ENCODE data around the gene TEC. TPM values are rescaled to one million over a fixed set of nuclear protein-coding genes. Genes with fewer than 3 reads are reported as not detected.

The TEC gene
- total RNA-seq, 1 donor from 2014 or later, result 0.21 TPM

- peaks cover 4% of the 10 kb centered on the region for H3K4me1 Mint-ChIP-seq
- no peaks in the 10 kb centered on the region for H3K9me3 Mint-ChIP-seq
- H3K27me3 Mint-ChIP-seq (ENCODE audit: low read depth), result peaks cover 3% of the 10 kb centered on the region
- H3K36me3 Mint-ChIP-seq (ENCODE audit: low read depth), result no peaks in the 10 kb centered on the region
- no peak for TF ChIP-seq CTCF (conservative IDR thresholded peaks at IDR 0.05)
- no peak overlapping the region for H3K4me3 Mint-ChIP-seq
- no peak for DNase-seq (ENCODE audit: low read depth, low spot score)
- H3K27ac Mint-ChIP-seq (ENCODE audit: unreplicated experiment), result no peak overlapping the region
These were observed 146.9 kb downstream of the TEC start for GRCh38 chr4:48122756-48123155.

- H3K27me3 Mint-ChIP-seq (ENCODE audit: low read depth), result peaks cover 3% of the 10 kb centered on the region
- DNase-seq (ENCODE audit: low read depth, low spot score), result no peak
- TF ChIP-seq CTCF (conservative IDR thresholded peaks at IDR 0.05), result no peak
- no peaks in the 10 kb centered on the region for H3K4me1 Mint-ChIP-seq
- no peak overlapping the region for H3K4me3 Mint-ChIP-seq
- no peak overlapping the region for H3K27ac Mint-ChIP-seq (ENCODE audit: unreplicated experiment)
- no peaks in the 10 kb centered on the region for H3K36me3 Mint-ChIP-seq (ENCODE audit: low read depth)
- H3K9me3 Mint-ChIP-seq, result no peaks in the 10 kb centered on the region
These were observed 148.5 kb downstream of the TEC start for GRCh38 chr4:48121180-48121579.

DNA sequence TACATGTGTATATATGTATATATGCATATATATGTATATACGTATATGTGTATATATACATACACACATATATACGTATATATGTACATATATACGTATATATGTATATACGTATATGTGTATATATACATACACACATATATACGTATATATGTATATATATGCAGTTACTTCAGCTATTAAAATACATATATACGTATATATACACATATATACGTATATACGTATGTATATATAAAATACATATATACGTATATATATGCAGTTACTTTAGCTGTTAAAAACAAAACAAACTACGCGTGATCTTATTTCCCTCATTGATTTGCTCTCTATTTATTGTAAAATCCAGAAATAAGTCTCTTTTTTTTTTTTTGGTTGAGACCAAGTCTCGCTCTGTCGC, 149.5 kb downstream of the TEC start:
- Mint-ChIP-seq H3K9me3 (no peaks in the 10 kb centered on the region), H3K4me1 (no peaks in the 10 kb centered on the region), H3K36me3 (ENCODE audit: low read depth) (no peaks in the 10 kb centered on the region), H3K4me3 (no peak overlapping the region), H3K27me3 (ENCODE audit: low read depth) (peaks cover 3% of the 10 kb centered on the region), H3K27ac (ENCODE audit: unreplicated experiment) (no peak overlapping the region)
- TF ChIP-seq CTCF (conservative IDR thresholded peaks at IDR 0.05), result no peak
- DNase-seq (ENCODE audit: low read depth, low spot score), result no peak

- Mint-ChIP-seq H3K27ac (ENCODE audit: unreplicated experiment) (no peak overlapping the region), H3K4me1 (no peaks in the 10 kb centered on the region), H3K9me3 (no peaks in the 10 kb centered on the region), H3K36me3 (ENCODE audit: low read depth) (no peaks in the 10 kb centered on the region), H3K4me3 (no peak overlapping the region), H3K27me3 (ENCODE audit: low read depth) (peaks cover 3% of the 10 kb centered on the region)
- TF ChIP-seq CTCF (conservative IDR thresholded peaks at IDR 0.05), result no peak
- DNase-seq (ENCODE audit: low read depth, low spot score), result no peak
These were observed 150.0 kb downstream of the TEC start for GRCh38 chr4:48119646-48120045.

DNA sequence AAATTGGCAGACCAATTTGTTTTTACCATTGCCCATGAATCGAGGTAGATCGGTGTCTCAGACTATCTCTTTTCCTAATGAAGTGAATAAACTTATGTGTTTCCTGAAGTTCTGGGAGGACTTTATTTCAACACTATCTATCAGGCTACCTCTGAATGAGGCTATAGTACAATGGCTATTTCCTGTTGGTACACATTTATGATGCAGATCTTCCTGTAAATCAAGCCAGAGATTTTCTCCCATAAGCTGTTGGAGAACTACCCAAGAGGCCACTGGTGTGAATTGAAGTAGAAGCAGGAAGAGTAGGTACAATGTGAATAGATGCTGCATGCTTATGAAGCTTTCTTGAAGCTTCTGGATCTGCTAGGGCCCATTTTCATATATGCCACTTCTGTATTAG, 151.6 kb downstream of the TEC start:
- no peak overlapping the region for H3K4me3 Mint-ChIP-seq
- no peak for DNase-seq (ENCODE audit: low read depth, low spot score)
- H3K36me3 Mint-ChIP-seq (ENCODE audit: low read depth), result no peaks in the 10 kb centered on the region
- no peaks in the 10 kb centered on the region for H3K4me1 Mint-ChIP-seq
- no peak overlapping the region for H3K27ac Mint-ChIP-seq (ENCODE audit: unreplicated experiment)
- H3K27me3 Mint-ChIP-seq (ENCODE audit: low read depth), result peaks cover 3% of the 10 kb centered on the region
- no peak for TF ChIP-seq CTCF (conservative IDR thresholded peaks at IDR 0.05)
- no peaks in the 10 kb centered on the region for H3K9me3 Mint-ChIP-seq

DNA sequence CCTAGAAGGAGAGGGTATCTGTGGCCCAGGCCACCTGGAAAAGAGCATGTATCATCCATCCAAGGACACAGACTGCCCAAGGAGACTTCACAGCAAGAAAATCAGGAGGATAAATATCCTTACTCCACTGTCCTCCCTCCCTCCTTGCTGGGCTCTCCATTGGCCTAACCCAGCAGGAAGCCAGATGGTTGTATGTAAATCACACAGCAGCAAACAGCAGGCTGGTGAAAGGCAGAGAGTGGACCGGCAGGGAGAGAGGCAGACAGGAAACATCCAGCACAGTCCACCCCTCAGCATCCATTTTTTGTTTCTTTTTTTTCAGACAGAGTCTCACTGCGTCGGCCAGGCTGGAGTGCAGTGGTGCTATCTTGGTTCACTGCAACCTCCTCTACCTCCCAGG, 153.1 kb downstream of the TEC start:
- TF ChIP-seq CTCF (conservative IDR thresholded peaks at IDR 0.05), result no peak
- Mint-ChIP-seq H3K4me1 (no peaks in the 10 kb centered on the region), H3K4me3 (no peak overlapping the region), H3K9me3 (no peaks in the 10 kb centered on the region), H3K27me3 (ENCODE audit: low read depth) (peaks cover 3% of the 10 kb centered on the region), H3K36me3 (ENCODE audit: low read depth) (no peaks in the 10 kb centered on the region), H3K27ac (ENCODE audit: unreplicated experiment) (no peak overlapping the region)
- DNase-seq (ENCODE audit: low read depth, low spot score), result no peak

All from neural crest cell (in vitro differentiated cells).